ENCODE results near the gene DPM3.

- TF ChIP-seq CTCF (IDR thresholded peaks at IDR 0.05) = no peak
- no peak for TF ChIP-seq POLR2A (IDR thresholded peaks at IDR 0.05)
These were observed at the start of gene DPM3 for GRCh38 chr1:155139895-155140629.

Measured in testis (tissue), 2 donors.